GM23338 (cell line): ENCODE data around the gene TECTB. TPM values are rescaled to one million over a fixed set of nuclear protein-coding genes. Genes with fewer than 3 reads are reported as not detected.
A peak's percentile ranks its signal among the peaks of the same experiment; 100 is the strongest.

Source experiments
- ATAC-seq: fragments of 200-7000 bp; cut with Tn5 transposase; 3 replicates; pipeline ENCODE4 v1.9.1; 2020
- DNase-seq: peaks from one replicate; pipeline ENCODE4 v3.0.0-alpha.2; 2015; ENCODE audit warnings: low spot score
- H2AFZ ChIP-seq: fragments of 200-600 bp; sonication (generic); 2 replicates; pipeline ENCODE4 v1.8.0; 2016; ENCODE audit warnings: antibody characterized with exemption, mild to moderate bottlenecking, moderate library complexity
- H3F3A ChIP-seq: fragments of 200-600 bp; sonication (generic); replicated peaks from 2 replicates; pipeline ENCODE4 v1.8.0; 2017; ENCODE audit warnings: antibody characterized with exemption, mixed run types, low read depth
- H3K27ac ChIP-seq: fragments of 200-600 bp; sonication (generic); 2 replicates; pipeline ENCODE4 v1.6.1; 2016; ENCODE audit warnings: low read depth
- H3K27me3 ChIP-seq: fragments of 200-600 bp; sonication (generic); 2 replicates; pipeline ENCODE4 v1.8.0; 2016; ENCODE audit warnings: mild to moderate bottlenecking, mixed run types, moderate library complexity; ENCODE audit not compliant: insufficient read depth
- H3K36me3 ChIP-seq: fragments of 200-600 bp; sonication (generic); 2 replicates; pipeline ENCODE4 v1.8.0; 2016; ENCODE audit warnings: mild to moderate bottlenecking; ENCODE audit not compliant: insufficient read depth
- H3K4me1 ChIP-seq: fragments of 200-600 bp; sonication (generic); 2 replicates; pipeline ENCODE4 v1.8.0; 2016; ENCODE audit warnings: mild to moderate bottlenecking, moderate library complexity; ENCODE audit not compliant: insufficient read depth
- H3K4me2 ChIP-seq: fragments of 200-600 bp; sonication (generic); 2 replicates; pipeline ENCODE4 v1.7.1; 2017; ENCODE audit warnings: mixed run types
- H3K4me3 ChIP-seq: fragments of 200-600 bp; sonication (generic); 2 replicates; pipeline ENCODE4 v1.6.1; 2016; ENCODE audit warnings: mixed run types
- H3K79me2 ChIP-seq: fragments of 200-600 bp; sonication (generic); replicated peaks from 2 replicates; pipeline ENCODE4 v1.8.0; 2017; ENCODE audit warnings: mild to moderate bottlenecking; ENCODE audit not compliant: insufficient read depth
- H3K9me2 ChIP-seq: fragments of 200-600 bp; sonication (generic); 2 replicates; pipeline ENCODE4 v1.8.0; 2017; ENCODE audit not compliant: insufficient read depth
- H4K20me1 ChIP-seq: fragments of 200-600 bp; sonication (generic); replicated peaks from 2 replicates; pipeline ENCODE4 v1.8.0; 2017; ENCODE audit warnings: mild to moderate bottlenecking; ENCODE audit not compliant: insufficient read depth
- H3K27ac Mint-ChIP-seq: 2 replicates; pipeline ENCODE4 v1.8.0; 2020; ENCODE audit warnings: inconsistent platforms, mild to moderate bottlenecking, moderate library complexity, mixed read lengths
- H3K27me3 Mint-ChIP-seq: 3 replicates; pipeline ENCODE4 v1.8.0; 2022; ENCODE audit warnings: low read depth, mild to moderate bottlenecking, moderate library complexity, mixed read lengths, inconsistent platforms; ENCODE audit not compliant: insufficient read depth, poor library complexity
- H3K36me3 Mint-ChIP-seq: 3 replicates; pipeline ENCODE4 v1.8.0; 2021; ENCODE audit warnings: low read depth, mild to moderate bottlenecking, inconsistent platforms, moderate library complexity, mixed read lengths
- H3K4me1 Mint-ChIP-seq: 3 replicates; pipeline ENCODE4 v1.8.0; 2020; ENCODE audit warnings: mild to moderate bottlenecking, inconsistent platforms, mixed read lengths
- H3K4me3 Mint-ChIP-seq: 3 replicates; pipeline ENCODE4 v1.8.0; 2021; ENCODE audit warnings: moderate library complexity, mild to moderate bottlenecking, inconsistent platforms, mixed read lengths
- H3K9me3 Mint-ChIP-seq: 3 replicates; pipeline ENCODE4 v1.8.0; 2020; ENCODE audit warnings: moderate library complexity, mild to moderate bottlenecking, inconsistent platforms, mixed read lengths
- CREB1 ChIP-seq: fragments of 250-450 bp; sonication (Bioruptor Pico); IDR thresholded peaks from 2 replicates; pipeline ENCODE4 v1.5.0; 2020; ENCODE audit warnings: low read depth, mild to moderate bottlenecking, moderate library complexity
- EZH2 ChIP-seq: fragments of 200-600 bp; sonication (generic); IDR thresholded peaks from one replicate; pipeline ENCODE4 v1.8.0; 2017; ENCODE audit warnings: antibody characterized with exemption, mild to moderate bottlenecking, low read depth; ENCODE audit not compliant: unreplicated experiment
- EZH2phosphoT487 ChIP-seq: fragments of 200-600 bp; sonication (generic); IDR thresholded peaks from one replicate; pipeline ENCODE4 v1.8.1; 2018; ENCODE audit warnings: antibody characterized with exemption; ENCODE audit not compliant: unreplicated experiment
- JUNB ChIP-seq: IDR thresholded peaks from one replicate; pipeline ENCODE4 v1.6.1; 2016; ENCODE audit warnings: antibody characterized with exemption; ENCODE audit not compliant: unreplicated experiment
- NANOG ChIP-seq: IDR thresholded peaks from 2 replicates; pipeline ENCODE4 v1.6.1; 2016; ENCODE audit warnings: antibody characterized with exemption, borderline replicate concordance
- POLR2AphosphoS5 ChIP-seq: IDR thresholded peaks from 2 replicates; pipeline ENCODE4 v1.6.1; 2016; ENCODE audit warnings: antibody characterized with exemption, low read depth
- STAT1 ChIP-seq: IDR thresholded peaks from one replicate; pipeline ENCODE4 v1.6.1; 2016; ENCODE audit warnings: antibody characterized with exemption; ENCODE audit not compliant: unreplicated experiment
- ZNF114 ChIP-seq: fragments of 250-450 bp; sonication (Bioruptor Pico); IDR thresholded peaks from 2 replicates; pipeline ENCODE4 v1.5.0; 2020; ENCODE audit warnings: mild to moderate bottlenecking, moderate library complexity
- ZNF331 ChIP-seq: fragments of 250-450 bp; sonication (Bioruptor Pico); IDR thresholded peaks from 2 replicates; pipeline ENCODE4 v1.5.0; 2020; ENCODE audit warnings: low read depth, mild to moderate bottlenecking, moderate library complexity
- polyA plus RNA-seq: library from polyadenylated mRNA; unstranded; fragments of >200 nt; fragmentation: Nextera tagmentation; extraction: Ambion mirVana; gene quantifications from 2 replicates; pipeline ENCODE4 v1.2.1, GENCODE V29; 2016
- total RNA-seq: library from RNA; depleted of rRNA; stranded (reverse); fragments of >200 nt; shearing (Covaris generic); gene quantifications from 2 replicates; pipeline ENCODE4 v1.2.3, GENCODE V29; 2014
- TF ChIP-seq, protein P1 (sequence below): IDR thresholded peaks from 2 replicates; pipeline ENCODE4 v1.6.1; 2016; ENCODE audit warnings: antibody characterized with exemption
- TF ChIP-seq, protein P2 (sequence below): fragments of 250-450 bp; sonication (Bioruptor Pico); IDR thresholded peaks from 2 replicates; pipeline ENCODE4 v1.5.0; 2020; ENCODE audit warnings: mild to moderate bottlenecking, moderate library complexity
- TF ChIP-seq, protein P3 (sequence below), 2 experiments: fragments of 200-600 bp in 1 of 2; sonication (generic) in 1 of 2; conservative IDR thresholded peaks; 2 replicates each; pipeline versions ENCODE4 v1.5.1 to v1.6.1; 2016 to 2017; ENCODE audit warnings: antibody characterized with exemption in 2 of 2, low read depth in 2 of 2, mild to moderate bottlenecking in 2 of 2, moderate library complexity in 1 of 2
- TF ChIP-seq, protein P4 (sequence below): IDR thresholded peaks from one replicate; pipeline ENCODE4 v1.6.1; 2018; ENCODE audit warnings: antibody characterized with exemption; ENCODE audit not compliant: unreplicated experiment

The TECTB gene
- total and polyA plus RNA-seq, 2 experiments from 2014 or later = not detected

DNA sequence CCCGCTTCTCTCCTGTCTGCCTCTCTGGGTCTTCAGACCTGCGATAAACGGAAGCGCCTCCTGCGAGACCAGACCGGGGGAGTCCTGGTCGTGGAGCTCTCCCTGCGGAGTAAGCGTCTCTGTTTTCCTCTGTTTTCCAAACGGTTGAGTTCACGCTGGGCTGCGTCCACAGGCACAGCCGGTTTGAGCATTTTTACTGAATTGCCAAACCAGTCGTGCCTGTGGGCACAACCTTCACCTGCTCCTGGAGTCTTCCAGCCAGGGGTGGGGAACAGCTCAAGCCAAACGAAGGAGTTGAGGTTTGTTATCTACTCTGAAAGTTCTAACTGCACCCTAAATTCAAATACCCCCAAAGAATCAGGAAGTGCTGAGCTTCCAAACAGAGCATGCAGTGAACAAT lies 16.3 kb downstream of the TECTB start:
- H3K79me2 ChIP-seq = no peaks in the 10 kb centered on the region
- H3K27me3 ChIP-seq = no peaks in the 10 kb centered on the region
- Mint-ChIP-seq H3K4me3 (no peak overlapping the region), H3K4me1 (no peaks in the 10 kb centered on the region), H3K9me3 (no peaks in the 10 kb centered on the region), H3K27ac (no peak overlapping the region), H3K36me3 (no peaks in the 10 kb centered on the region), H3K27me3 (peaks cover 3% of the 10 kb centered on the region)
- ATAC-seq (peak; percentile 34; the same call in 2 of the 3 replicates), DNase-seq (no peak)
- H3K4me2 ChIP-seq = no peak overlapping the region
- H3K36me3 ChIP-seq = no peaks in the 10 kb centered on the region
- no peak overlapping the region; the same call in 1 of the 2 replicates for H2AFZ ChIP-seq
- H3K27ac ChIP-seq = no peak overlapping the region
- no peaks in the 10 kb centered on the region for H4K20me1 ChIP-seq
- TF ChIP-seq ZNF114 (CRISPR knock-in tag) (no peak), STAT1 (no peak), JUNB (no peak), EZH2phosphoT487 (no peak), EZH2 (no peak), CREB1 (CRISPR knock-in tag) (no peak), NANOG (no peak), POLR2AphosphoS5 (no peak), ZNF331 (no peak)
- TF ChIP-seq, protein P1, sequence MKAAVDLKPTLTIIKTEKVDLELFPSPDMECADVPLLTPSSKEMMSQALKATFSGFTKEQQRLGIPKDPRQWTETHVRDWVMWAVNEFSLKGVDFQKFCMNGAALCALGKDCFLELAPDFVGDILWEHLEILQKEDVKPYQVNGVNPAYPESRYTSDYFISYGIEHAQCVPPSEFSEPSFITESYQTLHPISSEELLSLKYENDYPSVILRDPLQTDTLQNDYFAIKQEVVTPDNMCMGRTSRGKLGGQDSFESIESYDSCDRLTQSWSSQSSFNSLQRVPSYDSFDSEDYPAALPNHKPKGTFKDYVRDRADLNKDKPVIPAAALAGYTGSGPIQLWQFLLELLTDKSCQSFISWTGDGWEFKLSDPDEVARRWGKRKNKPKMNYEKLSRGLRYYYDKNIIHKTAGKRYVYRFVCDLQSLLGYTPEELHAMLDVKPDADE = no peak
- TF ChIP-seq, protein P2, sequence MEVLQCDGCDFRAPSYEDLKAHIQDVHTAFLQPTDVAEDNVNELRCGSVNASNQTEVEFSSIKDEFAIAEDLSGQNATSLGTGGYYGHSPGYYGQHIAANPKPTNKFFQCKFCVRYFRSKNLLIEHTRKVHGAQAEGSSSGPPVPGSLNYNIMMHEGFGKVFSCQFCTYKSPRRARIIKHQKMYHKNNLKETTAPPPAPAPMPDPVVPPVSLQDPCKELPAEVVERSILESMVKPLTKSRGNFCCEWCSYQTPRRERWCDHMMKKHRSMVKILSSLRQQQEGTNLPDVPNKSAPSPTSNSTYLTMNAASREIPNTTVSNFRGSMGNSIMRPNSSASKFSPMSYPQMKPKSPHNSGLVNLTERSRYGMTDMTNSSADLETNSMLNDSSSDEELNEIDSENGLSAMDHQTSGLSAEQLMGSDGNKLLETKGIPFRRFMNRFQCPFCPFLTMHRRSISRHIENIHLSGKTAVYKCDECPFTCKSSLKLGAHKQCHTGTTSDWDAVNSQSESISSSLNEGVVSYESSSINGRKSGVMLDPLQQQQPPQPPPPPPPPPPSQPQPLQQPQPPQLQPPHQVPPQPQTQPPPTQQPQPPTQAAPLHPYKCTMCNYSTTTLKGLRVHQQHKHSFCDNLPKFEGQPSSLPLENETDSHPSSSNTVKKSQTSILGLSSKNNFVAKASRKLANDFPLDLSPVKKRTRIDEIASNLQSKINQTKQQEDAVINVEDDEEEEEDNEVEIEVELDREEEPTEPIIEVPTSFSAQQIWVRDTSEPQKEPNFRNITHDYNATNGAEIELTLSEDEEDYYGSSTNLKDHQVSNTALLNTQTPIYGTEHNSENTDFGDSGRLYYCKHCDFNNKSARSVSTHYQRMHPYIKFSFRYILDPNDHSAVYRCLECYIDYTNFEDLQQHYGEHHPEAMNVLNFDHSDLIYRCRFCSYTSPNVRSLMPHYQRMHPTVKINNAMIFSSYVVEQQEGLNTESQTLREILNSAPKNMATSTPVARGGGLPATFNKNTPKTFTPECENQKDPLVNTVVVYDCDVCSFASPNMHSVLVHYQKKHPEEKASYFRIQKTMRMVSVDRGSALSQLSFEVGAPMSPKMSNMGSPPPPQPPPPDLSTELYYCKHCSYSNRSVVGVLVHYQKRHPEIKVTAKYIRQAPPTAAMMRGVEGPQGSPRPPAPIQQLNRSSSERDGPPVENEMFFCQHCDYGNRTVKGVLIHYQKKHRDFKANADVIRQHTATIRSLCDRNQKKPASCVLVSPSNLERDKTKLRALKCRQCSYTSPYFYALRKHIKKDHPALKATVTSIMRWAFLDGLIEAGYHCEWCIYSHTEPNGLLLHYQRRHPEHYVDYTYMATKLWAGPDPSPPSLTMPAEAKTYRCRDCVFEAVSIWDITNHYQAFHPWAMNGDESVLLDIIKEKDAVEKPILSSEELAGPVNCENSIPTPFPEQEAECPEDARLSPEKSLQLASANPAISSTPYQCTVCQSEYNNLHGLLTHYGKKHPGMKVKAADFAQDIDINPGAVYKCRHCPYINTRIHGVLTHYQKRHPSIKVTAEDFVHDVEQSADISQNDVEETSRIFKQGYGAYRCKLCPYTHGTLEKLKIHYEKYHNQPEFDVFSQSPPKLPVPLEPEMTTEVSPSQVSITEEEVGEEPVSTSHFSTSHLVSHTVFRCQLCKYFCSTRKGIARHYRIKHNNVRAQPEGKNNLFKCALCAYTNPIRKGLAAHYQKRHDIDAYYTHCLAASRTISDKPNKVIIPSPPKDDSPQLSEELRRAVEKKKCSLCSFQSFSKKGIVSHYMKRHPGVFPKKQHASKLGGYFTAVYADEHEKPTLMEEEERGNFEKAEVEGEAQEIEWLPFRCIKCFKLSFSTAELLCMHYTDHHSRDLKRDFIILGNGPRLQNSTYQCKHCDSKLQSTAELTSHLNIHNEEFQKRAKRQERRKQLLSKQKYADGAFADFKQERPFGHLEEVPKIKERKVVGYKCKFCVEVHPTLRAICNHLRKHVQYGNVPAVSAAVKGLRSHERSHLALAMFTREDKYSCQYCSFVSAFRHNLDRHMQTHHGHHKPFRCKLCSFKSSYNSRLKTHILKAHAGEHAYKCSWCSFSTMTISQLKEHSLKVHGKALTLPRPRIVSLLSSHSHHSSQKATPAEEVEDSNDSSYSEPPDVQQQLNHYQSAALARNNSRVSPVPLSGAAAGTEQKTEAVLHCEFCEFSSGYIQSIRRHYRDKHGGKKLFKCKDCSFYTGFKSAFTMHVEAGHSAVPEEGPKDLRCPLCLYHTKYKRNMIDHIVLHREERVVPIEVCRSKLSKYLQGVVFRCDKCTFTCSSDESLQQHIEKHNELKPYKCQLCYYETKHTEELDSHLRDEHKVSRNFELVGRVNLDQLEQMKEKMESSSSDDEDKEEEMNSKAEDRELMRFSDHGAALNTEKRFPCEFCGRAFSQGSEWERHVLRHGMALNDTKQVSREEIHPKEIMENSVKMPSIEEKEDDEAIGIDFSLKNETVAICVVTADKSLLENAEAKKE (CRISPR knock-in tag) = no peak
- TF ChIP-seq, protein P3, sequence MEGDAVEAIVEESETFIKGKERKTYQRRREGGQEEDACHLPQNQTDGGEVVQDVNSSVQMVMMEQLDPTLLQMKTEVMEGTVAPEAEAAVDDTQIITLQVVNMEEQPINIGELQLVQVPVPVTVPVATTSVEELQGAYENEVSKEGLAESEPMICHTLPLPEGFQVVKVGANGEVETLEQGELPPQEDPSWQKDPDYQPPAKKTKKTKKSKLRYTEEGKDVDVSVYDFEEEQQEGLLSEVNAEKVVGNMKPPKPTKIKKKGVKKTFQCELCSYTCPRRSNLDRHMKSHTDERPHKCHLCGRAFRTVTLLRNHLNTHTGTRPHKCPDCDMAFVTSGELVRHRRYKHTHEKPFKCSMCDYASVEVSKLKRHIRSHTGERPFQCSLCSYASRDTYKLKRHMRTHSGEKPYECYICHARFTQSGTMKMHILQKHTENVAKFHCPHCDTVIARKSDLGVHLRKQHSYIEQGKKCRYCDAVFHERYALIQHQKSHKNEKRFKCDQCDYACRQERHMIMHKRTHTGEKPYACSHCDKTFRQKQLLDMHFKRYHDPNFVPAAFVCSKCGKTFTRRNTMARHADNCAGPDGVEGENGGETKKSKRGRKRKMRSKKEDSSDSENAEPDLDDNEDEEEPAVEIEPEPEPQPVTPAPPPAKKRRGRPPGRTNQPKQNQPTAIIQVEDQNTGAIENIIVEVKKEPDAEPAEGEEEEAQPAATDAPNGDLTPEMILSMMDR (conservative IDR thresholded peaks at IDR 0.05; ENCODE audit: low read depth in 2 of 2) = no peak
- TF ChIP-seq, protein P4, sequence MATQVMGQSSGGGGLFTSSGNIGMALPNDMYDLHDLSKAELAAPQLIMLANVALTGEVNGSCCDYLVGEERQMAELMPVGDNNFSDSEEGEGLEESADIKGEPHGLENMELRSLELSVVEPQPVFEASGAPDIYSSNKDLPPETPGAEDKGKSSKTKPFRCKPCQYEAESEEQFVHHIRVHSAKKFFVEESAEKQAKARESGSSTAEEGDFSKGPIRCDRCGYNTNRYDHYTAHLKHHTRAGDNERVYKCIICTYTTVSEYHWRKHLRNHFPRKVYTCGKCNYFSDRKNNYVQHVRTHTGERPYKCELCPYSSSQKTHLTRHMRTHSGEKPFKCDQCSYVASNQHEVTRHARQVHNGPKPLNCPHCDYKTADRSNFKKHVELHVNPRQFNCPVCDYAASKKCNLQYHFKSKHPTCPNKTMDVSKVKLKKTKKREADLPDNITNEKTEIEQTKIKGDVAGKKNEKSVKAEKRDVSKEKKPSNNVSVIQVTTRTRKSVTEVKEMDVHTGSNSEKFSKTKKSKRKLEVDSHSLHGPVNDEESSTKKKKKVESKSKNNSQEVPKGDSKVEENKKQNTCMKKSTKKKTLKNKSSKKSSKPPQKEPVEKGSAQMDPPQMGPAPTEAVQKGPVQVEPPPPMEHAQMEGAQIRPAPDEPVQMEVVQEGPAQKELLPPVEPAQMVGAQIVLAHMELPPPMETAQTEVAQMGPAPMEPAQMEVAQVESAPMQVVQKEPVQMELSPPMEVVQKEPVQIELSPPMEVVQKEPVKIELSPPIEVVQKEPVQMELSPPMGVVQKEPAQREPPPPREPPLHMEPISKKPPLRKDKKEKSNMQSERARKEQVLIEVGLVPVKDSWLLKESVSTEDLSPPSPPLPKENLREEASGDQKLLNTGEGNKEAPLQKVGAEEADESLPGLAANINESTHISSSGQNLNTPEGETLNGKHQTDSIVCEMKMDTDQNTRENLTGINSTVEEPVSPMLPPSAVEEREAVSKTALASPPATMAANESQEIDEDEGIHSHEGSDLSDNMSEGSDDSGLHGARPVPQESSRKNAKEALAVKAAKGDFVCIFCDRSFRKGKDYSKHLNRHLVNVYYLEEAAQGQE = no peak
- no peak overlapping the region for H3K4me3 ChIP-seq
- H3K9me2 ChIP-seq = no peaks in the 10 kb centered on the region
- H3F3A ChIP-seq = no peaks in the 10 kb centered on the region
- no peaks in the 10 kb centered on the region for H3K4me1 ChIP-seq
